SK-N-SH (cell line): ENCODE data around the gene PTCHD4. TPM values are rescaled to one million over a fixed set of nuclear protein-coding genes. Genes with fewer than 3 reads are reported as not detected.

Source experiments
- CTCF ChIA-PET: fragments of 300-600, 350-600 bp; formaldehyde crosslinking; extraction: SDS; loops from one replicate; lab custom pipeline; 2021; lab: Yijun Ruan, JAX
- POLR2A ChIA-PET: fragments of 350-600 bp; sonication (Branson Sonifier 250); formaldehyde crosslinking; extraction: SDS; loops from one replicate; lab custom pipeline; 2020; ENCODE audit warnings: antibody characterized with exemption, inconsistent platforms; lab: Yijun Ruan, JAX
- DNase-seq: peaks from one replicate; pipeline ENCODE4 v3.0.0; 2012
- H2AFZ ChIP-seq: fragments of 200-600 bp; sonication (generic); 2 replicates; pipeline ENCODE4 v1.8.1; 2016; ENCODE audit warnings: antibody characterized with exemption, mild to moderate bottlenecking, low read depth
- H3F3A ChIP-seq: fragments of 200-600 bp; sonication (generic); replicated peaks from 2 replicates; pipeline ENCODE3; 2016; ENCODE audit warnings: antibody characterized with exemption, mild to moderate bottlenecking; ENCODE audit not compliant: insufficient read depth
- H3K27ac ChIP-seq, 2 experiments: fragments of 200-500 bp in 1 of 2; fragments of 200-600 bp in 1 of 2; sonication (Bioruptor generic) in 1 of 2; sonication (generic), shearing (Covaris generic) in 1 of 2; 2 replicates each; pipeline versions ENCODE4 v1.5.1 to v1.6.1; 2014 to 2016; ENCODE audit warnings: low read depth in 2 of 2, inconsistent platforms in 1 of 2, low read length in 1 of 2, mild to moderate bottlenecking in 1 of 2, mixed read lengths in 1 of 2
- H3K27me3 ChIP-seq: fragments of 200-600 bp; sonication (generic), shearing (Covaris generic); 2 replicates; pipeline ENCODE4 v1.6.1; 2016; ENCODE audit warnings: mixed run types; ENCODE audit not compliant: insufficient read depth
- H3K36me3 ChIP-seq, 2 experiments: fragments of 200-500 bp in 1 of 2; fragments of 200-600 bp in 1 of 2; sonication (Bioruptor generic) in 1 of 2; sonication (generic) in 1 of 2; replicated peaks in 1 of 2; 2 replicates each; pipeline versions ENCODE3 to v1.5.1; 2014 to 2016; ENCODE audit warnings: low read length in 1 of 2, mild to moderate bottlenecking in 1 of 2; ENCODE audit not compliant: insufficient read depth in 2 of 2, control insufficient read depth in 1 of 2
- H3K4me1 ChIP-seq, 2 experiments: fragments of 200-500 bp in 1 of 2; fragments of 200-600 bp in 1 of 2; sonication (Bioruptor generic) in 1 of 2; sonication (generic), shearing (Covaris generic) in 1 of 2; 2 replicates each; pipeline versions ENCODE4 v1.5.1 to v1.6.1; 2014 to 2016; ENCODE audit warnings: low read depth in 1 of 2, low read length in 1 of 2, mixed run types in 1 of 2; ENCODE audit not compliant: insufficient read depth in 2 of 2, control insufficient read depth in 1 of 2
- H3K4me2 ChIP-seq: fragments of 200-600 bp; sonication (generic), shearing (Covaris generic); 2 replicates; pipeline ENCODE4 v1.6.1; 2017; ENCODE audit warnings: mixed run types
- H3K4me3 ChIP-seq, 2 experiments: fragments of 200-500 bp in 1 of 2; fragments of 200-600 bp in 1 of 2; sonication (Bioruptor generic) in 1 of 2; sonication (generic), shearing (Covaris generic) in 1 of 2; 2 replicates each; pipeline versions ENCODE4 v1.5.1 to v1.8.1; 2014 to 2016; ENCODE audit warnings: low read depth in 2 of 2, inconsistent platforms in 1 of 2, low read length in 1 of 2, mild to moderate bottlenecking in 1 of 2, mixed read lengths in 1 of 2, moderate library complexity in 1 of 2
- H3K79me2 ChIP-seq: fragments of 200-600 bp; sonication (generic); 2 replicates; pipeline ENCODE4 v1.8.1; 2017; ENCODE audit warnings: mild to moderate bottlenecking; ENCODE audit not compliant: insufficient read depth
- H3K9ac ChIP-seq: fragments of 200-600 bp; sonication (generic); 2 replicates; pipeline ENCODE4 v1.6.1; 2017; ENCODE audit warnings: mixed run types
- H3K9me2 ChIP-seq: fragments of 200-600 bp; sonication (generic); 2 replicates; pipeline ENCODE4 v1.6.1; 2017; ENCODE audit warnings: mixed run types
- H3K9me3 ChIP-seq: fragments of 200-600 bp; sonication (generic); 2 replicates; pipeline ENCODE4 v1.6.1; 2017; ENCODE audit warnings: mixed run types, mild to moderate bottlenecking, moderate library complexity
- H4K20me1 ChIP-seq: fragments of 200-600 bp; sonication (generic); 2 replicates; pipeline ENCODE4 v1.6.1; 2017; ENCODE audit warnings: mild to moderate bottlenecking, mixed run types; ENCODE audit not compliant: insufficient read depth
- FOSL2 ChIP-seq: IDR thresholded peaks from 2 replicates; pipeline ENCODE4 v1.4.0; 2012; ENCODE audit warnings: low read depth, mild to moderate bottlenecking, moderate library complexity, borderline replicate concordance
- FOXJ3 ChIP-seq: sonication (generic); formaldehyde crosslinking; IDR thresholded peaks from 2 replicates; pipeline ENCODE4 v1.5.1; 2020; ENCODE audit warnings: mild to moderate bottlenecking, missing genetic modification reagents
- GATA2 ChIP-seq: sonication (generic); formaldehyde crosslinking; IDR thresholded peaks from 2 replicates; pipeline ENCODE4 v1.5.0; 2020; ENCODE audit warnings: mild to moderate bottlenecking, missing genetic modification reagents
- JUND ChIP-seq: IDR thresholded peaks from 2 replicates; pipeline ENCODE4 v1.4.0; 2012
- NRF1 ChIP-seq: IDR thresholded peaks from 2 replicates; pipeline ENCODE4 v1.6.1; 2012; ENCODE audit warnings: low read depth, mild to moderate bottlenecking, low read length
- RAD21 ChIP-seq: IDR thresholded peaks from 2 replicates; pipeline ENCODE4 v1.6.1; 2012; ENCODE audit warnings: mild to moderate bottlenecking, low read length
- WGBS: methylation state at CpG from one replicate; pipeline ENCODE4 v1.1.6; 2017; ENCODE audit warnings: low lambda C conversion rate; 5-methylcytosine and 5-hydroxymethylcytosine counted together
- polyA plus RNA-seq, 3 experiments: library from polyadenylated mRNA; depleted of rRNA; stranded (reverse); fragments of >200 nt; gene quantifications; 2 replicates each; pipeline ENCODE4 v1.2.3, GENCODE V29; 2012
- TF ChIP-seq, protein P1 (sequence below): IDR thresholded peaks from 2 replicates; pipeline ENCODE4 v1.6.1; 2012; ENCODE audit warnings: mild to moderate bottlenecking, low read depth, low read length, moderate library complexity
- TF ChIP-seq, protein P2 (sequence below): IDR thresholded peaks from 2 replicates; pipeline ENCODE4 v1.4.0; 2012; ENCODE audit warnings: low read depth, borderline replicate concordance

PTCHD4 gene
- polyA plus RNA-seq, 1 of the 3 experiments (the other 2 are of a cell fraction), result 4.0 TPM

DNA sequence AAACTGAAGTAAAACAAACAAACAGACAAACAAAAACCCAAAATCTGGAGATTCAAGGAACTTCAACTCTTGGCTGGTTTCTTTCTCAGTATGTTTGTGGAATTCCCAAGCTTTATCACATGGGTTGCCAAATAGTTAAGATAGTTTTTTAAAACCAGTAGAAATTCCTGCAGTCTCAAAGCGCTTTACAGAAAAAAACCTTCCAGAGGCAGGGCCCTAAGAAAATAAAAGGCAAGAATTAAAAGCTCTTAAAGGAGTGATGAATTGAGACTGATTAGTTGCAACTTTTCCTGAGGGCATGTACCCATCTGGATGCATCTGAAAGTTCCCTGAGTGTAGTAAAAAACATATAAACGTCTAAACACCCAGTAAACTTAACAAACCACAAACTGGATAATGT, 25.9 kb upstream of the PTCHD4 start:
- Histone ChIP-seq H3K9me3 (no peaks in the 10 kb centered on the region), H3K79me2 (no peaks in the 10 kb centered on the region), H3K27ac (no peak overlapping the region; a peak in 1 of 4 replicates), H3K9me2 (no peaks in the 10 kb centered on the region), H2AFZ (no peak overlapping the region), H3K4me2 (no peak overlapping the region), H3K27me3 (no peaks in the 10 kb centered on the region; the same call in 1 of the 2 replicates), H3K9ac (no peak overlapping the region), H3K4me1 (no peaks in the 10 kb centered on the region; a peak in 1 of 4 replicates), H4K20me1 (no peaks in the 10 kb centered on the region), H3F3A (no peaks in the 10 kb centered on the region), H3K4me3 (no peak overlapping the region), H3K36me3 (no peaks in the 10 kb centered on the region)
- ChIA-PET POLR2A (no interaction called here), CTCF (no interaction called here)
- DNase-seq, result no peak
- TF ChIP-seq, protein P1, sequence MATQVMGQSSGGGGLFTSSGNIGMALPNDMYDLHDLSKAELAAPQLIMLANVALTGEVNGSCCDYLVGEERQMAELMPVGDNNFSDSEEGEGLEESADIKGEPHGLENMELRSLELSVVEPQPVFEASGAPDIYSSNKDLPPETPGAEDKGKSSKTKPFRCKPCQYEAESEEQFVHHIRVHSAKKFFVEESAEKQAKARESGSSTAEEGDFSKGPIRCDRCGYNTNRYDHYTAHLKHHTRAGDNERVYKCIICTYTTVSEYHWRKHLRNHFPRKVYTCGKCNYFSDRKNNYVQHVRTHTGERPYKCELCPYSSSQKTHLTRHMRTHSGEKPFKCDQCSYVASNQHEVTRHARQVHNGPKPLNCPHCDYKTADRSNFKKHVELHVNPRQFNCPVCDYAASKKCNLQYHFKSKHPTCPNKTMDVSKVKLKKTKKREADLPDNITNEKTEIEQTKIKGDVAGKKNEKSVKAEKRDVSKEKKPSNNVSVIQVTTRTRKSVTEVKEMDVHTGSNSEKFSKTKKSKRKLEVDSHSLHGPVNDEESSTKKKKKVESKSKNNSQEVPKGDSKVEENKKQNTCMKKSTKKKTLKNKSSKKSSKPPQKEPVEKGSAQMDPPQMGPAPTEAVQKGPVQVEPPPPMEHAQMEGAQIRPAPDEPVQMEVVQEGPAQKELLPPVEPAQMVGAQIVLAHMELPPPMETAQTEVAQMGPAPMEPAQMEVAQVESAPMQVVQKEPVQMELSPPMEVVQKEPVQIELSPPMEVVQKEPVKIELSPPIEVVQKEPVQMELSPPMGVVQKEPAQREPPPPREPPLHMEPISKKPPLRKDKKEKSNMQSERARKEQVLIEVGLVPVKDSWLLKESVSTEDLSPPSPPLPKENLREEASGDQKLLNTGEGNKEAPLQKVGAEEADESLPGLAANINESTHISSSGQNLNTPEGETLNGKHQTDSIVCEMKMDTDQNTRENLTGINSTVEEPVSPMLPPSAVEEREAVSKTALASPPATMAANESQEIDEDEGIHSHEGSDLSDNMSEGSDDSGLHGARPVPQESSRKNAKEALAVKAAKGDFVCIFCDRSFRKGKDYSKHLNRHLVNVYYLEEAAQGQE, result no peak
- TF ChIP-seq RAD21 (no peak), FOXJ3 (CRISPR knock-in tag) (no peak), GATA2 (CRISPR knock-in tag) (no peak), FOSL2 (no peak)
- TF ChIP-seq, protein P2, sequence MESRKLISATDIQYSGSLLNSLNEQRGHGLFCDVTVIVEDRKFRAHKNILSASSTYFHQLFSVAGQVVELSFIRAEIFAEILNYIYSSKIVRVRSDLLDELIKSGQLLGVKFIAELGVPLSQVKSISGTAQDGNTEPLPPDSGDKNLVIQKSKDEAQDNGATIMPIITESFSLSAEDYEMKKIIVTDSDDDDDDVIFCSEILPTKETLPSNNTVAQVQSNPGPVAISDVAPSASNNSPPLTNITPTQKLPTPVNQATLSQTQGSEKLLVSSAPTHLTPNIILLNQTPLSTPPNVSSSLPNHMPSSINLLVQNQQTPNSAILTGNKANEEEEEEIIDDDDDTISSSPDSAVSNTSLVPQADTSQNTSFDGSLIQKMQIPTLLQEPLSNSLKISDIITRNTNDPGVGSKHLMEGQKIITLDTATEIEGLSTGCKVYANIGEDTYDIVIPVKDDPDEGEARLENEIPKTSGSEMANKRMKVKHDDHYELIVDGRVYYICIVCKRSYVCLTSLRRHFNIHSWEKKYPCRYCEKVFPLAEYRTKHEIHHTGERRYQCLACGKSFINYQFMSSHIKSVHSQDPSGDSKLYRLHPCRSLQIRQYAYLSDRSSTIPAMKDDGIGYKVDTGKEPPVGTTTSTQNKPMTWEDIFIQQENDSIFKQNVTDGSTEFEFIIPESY, result no peak
- WGBS, result 24% methylated on average over 2 of the region's 2 CpGs

DNA sequence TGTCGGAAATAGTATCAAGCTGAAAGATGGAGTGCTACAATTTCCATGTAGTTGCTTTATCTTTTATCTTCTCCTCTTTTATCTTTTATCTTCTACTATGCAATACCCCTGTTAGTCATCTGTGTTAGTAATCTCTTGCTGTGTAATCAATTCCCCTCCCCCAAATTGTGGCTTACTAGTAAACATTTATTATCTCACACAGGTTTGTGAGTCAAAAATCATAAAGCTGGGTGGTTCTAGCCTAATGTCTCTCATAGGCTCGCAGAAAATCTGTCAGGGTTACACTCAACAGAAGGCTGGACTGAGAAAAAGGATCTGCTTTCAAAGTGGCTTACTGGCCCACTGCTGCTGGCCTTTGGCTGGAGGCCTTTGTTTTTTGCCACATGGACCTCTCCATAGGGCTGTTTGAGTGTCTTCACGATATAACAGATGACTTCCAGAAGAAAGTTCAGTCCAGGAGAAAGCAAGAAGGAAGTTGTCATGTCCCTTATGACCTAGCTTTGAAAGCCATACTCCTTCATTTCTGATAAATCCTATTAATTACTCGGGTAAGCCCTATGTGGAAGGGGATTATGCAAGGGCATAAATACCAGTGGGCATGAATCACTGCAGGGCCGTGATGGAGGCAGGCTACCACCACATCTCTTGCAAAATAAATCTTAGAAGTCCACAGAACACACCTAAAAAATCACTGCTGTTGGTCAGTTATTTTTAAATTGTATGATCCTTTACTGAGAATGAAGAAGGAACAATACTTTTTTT, 24.5 kb upstream of the PTCHD4 start:
- Histone ChIP-seq H3K36me3 (no peaks in the 10 kb centered on the region), H2AFZ (no peak overlapping the region; the same call in 1 of the 2 replicates), H3K4me1 (no peaks in the 10 kb centered on the region; a peak in 1 of 4 replicates), H3K9me3 (no peaks in the 10 kb centered on the region), H3K27me3 (no peaks in the 10 kb centered on the region; the same call in 1 of the 2 replicates), H3K9me2 (no peaks in the 10 kb centered on the region), H3K79me2 (no peaks in the 10 kb centered on the region), H4K20me1 (no peaks in the 10 kb centered on the region), H3K4me3 (no peak overlapping the region), H3K9ac (no peak overlapping the region), H3K27ac (no peak overlapping the region), H3F3A (no peaks in the 10 kb centered on the region), H3K4me2 (no peak overlapping the region)
- TF ChIP-seq JUND, result 0 out of 2 replicates have a peak, but pooled peaks have one; percentile 12
- no peak for TF ChIP-seq NRF1
- 9% methylated on average over 5 of the region's 5 CpGs for WGBS
- POLR2A ChIA-PET, result no interaction called here
- DNase-seq, result no peak
- CTCF ChIA-PET, result no interaction called here
